ENCODE data around the gene PPP1R1A. TPM values are rescaled to one million over a fixed set of nuclear protein-coding genes. Genes with fewer than 3 reads are reported as not detected.

The PPP1R1A gene
- total and polyA plus RNA-seq, 2 experiments from 2014 or later = 7.6 to 26.9 TPM

DNA sequence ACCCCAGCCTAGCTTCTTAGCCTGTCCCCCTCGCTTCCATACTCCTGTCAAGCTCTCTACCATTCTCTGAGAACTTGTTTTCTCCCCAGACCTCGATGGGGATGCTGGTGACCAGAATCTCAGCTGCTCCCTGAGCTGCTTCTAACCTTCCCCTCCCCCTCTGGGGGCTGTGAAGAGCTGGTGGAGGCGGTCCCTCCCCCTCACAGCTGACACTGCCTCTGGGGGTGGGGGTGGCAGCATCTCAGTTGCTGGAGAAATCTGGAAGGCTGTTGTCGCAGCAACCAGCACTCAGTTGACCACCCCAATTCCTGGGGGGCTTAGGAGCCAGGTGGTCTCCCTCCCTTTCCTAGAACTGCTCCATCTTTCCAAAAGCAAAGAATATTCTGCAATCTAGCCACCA, 4.7 kb downstream of the PPP1R1A start:
- H3K27me3 ChIP-seq (ENCODE audit: insufficient read depth) = peaks cover 22% of the 10 kb centered on the region
- no peak overlapping the region for H3K27ac Mint-ChIP-seq
- H3K4me1 Mint-ChIP-seq = peaks cover 48% of the 10 kb centered on the region

DNA sequence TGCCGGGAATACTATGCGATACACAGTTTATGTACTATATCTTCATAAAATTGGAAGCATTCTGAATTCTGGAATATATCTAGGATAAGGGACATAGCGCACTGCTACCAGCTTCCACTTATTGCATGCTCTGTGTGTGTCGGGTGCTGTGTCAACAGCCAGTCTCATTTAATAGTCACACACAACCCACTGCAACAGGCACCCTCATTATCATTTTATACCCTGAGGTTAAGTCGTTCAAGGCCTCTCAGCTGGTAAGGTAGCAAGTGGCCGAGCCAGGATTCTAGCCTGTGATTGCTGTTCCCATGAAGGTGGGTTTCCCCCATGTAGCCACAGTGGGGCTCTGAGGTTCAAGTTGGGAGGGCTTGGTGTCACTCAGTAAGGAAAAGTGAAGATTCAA, 7.0 kb downstream of the PPP1R1A start:
- no peaks in the 10 kb centered on the region for H3K79me2 ChIP-seq (replicated peaks; ENCODE audit: insufficient read depth)
- H3K4me2 ChIP-seq = no peak overlapping the region
- no peaks in the 10 kb centered on the region for H3K9me3 Mint-ChIP-seq
- H3K4me3 Mint-ChIP-seq = no peak overlapping the region
- H3K27ac ChIP-seq (ENCODE audit: low read depth) = no peak overlapping the region
- no peak overlapping the region for H3K4me3 ChIP-seq
- TF ChIP-seq POLR2AphosphoS5 (IDR thresholded peaks at IDR 0.05; ENCODE audit: low read depth) (no peak), EZH2 (IDR thresholded peaks at IDR 0.05; ENCODE audit: low read depth, unreplicated experiment) (no peak), CREB1 (CRISPR knock-in tag; IDR thresholded peaks at IDR 0.05; ENCODE audit: low read depth) (no peak), ZNF331 (CRISPR knock-in tag; IDR thresholded peaks at IDR 0.05; ENCODE audit: low read depth) (no peak), ZNF114 (CRISPR knock-in tag; IDR thresholded peaks at IDR 0.05) (no peak), JUNB (IDR thresholded peaks at IDR 0.05; ENCODE audit: unreplicated experiment) (no peak), STAT1 (IDR thresholded peaks at IDR 0.05; ENCODE audit: unreplicated experiment) (no peak)
- TF ChIP-seq, protein P1, sequence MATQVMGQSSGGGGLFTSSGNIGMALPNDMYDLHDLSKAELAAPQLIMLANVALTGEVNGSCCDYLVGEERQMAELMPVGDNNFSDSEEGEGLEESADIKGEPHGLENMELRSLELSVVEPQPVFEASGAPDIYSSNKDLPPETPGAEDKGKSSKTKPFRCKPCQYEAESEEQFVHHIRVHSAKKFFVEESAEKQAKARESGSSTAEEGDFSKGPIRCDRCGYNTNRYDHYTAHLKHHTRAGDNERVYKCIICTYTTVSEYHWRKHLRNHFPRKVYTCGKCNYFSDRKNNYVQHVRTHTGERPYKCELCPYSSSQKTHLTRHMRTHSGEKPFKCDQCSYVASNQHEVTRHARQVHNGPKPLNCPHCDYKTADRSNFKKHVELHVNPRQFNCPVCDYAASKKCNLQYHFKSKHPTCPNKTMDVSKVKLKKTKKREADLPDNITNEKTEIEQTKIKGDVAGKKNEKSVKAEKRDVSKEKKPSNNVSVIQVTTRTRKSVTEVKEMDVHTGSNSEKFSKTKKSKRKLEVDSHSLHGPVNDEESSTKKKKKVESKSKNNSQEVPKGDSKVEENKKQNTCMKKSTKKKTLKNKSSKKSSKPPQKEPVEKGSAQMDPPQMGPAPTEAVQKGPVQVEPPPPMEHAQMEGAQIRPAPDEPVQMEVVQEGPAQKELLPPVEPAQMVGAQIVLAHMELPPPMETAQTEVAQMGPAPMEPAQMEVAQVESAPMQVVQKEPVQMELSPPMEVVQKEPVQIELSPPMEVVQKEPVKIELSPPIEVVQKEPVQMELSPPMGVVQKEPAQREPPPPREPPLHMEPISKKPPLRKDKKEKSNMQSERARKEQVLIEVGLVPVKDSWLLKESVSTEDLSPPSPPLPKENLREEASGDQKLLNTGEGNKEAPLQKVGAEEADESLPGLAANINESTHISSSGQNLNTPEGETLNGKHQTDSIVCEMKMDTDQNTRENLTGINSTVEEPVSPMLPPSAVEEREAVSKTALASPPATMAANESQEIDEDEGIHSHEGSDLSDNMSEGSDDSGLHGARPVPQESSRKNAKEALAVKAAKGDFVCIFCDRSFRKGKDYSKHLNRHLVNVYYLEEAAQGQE (IDR thresholded peaks at IDR 0.05; ENCODE audit: unreplicated experiment) = no peak
- H4K20me1 ChIP-seq (replicated peaks; ENCODE audit: insufficient read depth) = no peaks in the 10 kb centered on the region
- no peak for DNase-seq (ENCODE audit: low spot score)
- H3F3A ChIP-seq (replicated peaks; ENCODE audit: low read depth) = no peaks in the 10 kb centered on the region
- H3K4me1 Mint-ChIP-seq = peaks cover 33% of the 10 kb centered on the region
- H3K36me3 Mint-ChIP-seq (ENCODE audit: low read depth) = no peaks in the 10 kb centered on the region; the same call in 2 of the 3 replicates
- H3K27ac Mint-ChIP-seq = no peak overlapping the region
- H3K9me2 ChIP-seq (ENCODE audit: insufficient read depth) = 0 out of 2 replicates have a peak, but pooled peaks cover 2% of the 10 kb centered on the region
- ATAC-seq = no peak
- H3K27me3 Mint-ChIP-seq (ENCODE audit: insufficient read depth, low read depth, poor library complexity) = peaks cover 15% of the 10 kb centered on the region
- no peak overlapping the region for H2AFZ ChIP-seq
- H3K4me1 ChIP-seq (ENCODE audit: insufficient read depth) = peaks cover 9% of the 10 kb centered on the region
- H3K36me3 ChIP-seq (ENCODE audit: insufficient read depth) = no peaks in the 10 kb centered on the region
- peaks cover 1% of the 10 kb centered on the region; the same call in 1 of the 2 replicates for H3K27me3 ChIP-seq (ENCODE audit: insufficient read depth)

More for the DNA sequence above, 4.7 kb downstream of the PPP1R1A start:
- Histone ChIP-seq H3K36me3 (ENCODE audit: insufficient read depth) (no peaks in the 10 kb centered on the region), H3K27ac (ENCODE audit: low read depth) (no peak overlapping the region), H3K4me3 (no peak overlapping the region), H4K20me1 (replicated peaks; ENCODE audit: insufficient read depth) (no peaks in the 10 kb centered on the region), H3K4me1 (ENCODE audit: insufficient read depth) (peaks cover 20% of the 10 kb centered on the region), H3K79me2 (replicated peaks; ENCODE audit: insufficient read depth) (no peaks in the 10 kb centered on the region), H3K9me2 (ENCODE audit: insufficient read depth) (no peaks in the 10 kb centered on the region), H3F3A (replicated peaks; ENCODE audit: low read depth) (no peaks in the 10 kb centered on the region), H3K4me2 (no peak overlapping the region), H2AFZ (no peak overlapping the region)
- DNase-seq (ENCODE audit: low spot score) = no peak
- TF ChIP-seq ZNF114 (CRISPR knock-in tag; IDR thresholded peaks at IDR 0.05) (no peak), POLR2AphosphoS5 (IDR thresholded peaks at IDR 0.05; ENCODE audit: low read depth) (no peak), STAT1 (IDR thresholded peaks at IDR 0.05; ENCODE audit: unreplicated experiment) (no peak), JUNB (IDR thresholded peaks at IDR 0.05; ENCODE audit: unreplicated experiment) (no peak), CREB1 (CRISPR knock-in tag; IDR thresholded peaks at IDR 0.05; ENCODE audit: low read depth) (no peak), EZH2 (IDR thresholded peaks at IDR 0.05; ENCODE audit: low read depth, unreplicated experiment) (no peak)
- TF ChIP-seq, protein P2, sequence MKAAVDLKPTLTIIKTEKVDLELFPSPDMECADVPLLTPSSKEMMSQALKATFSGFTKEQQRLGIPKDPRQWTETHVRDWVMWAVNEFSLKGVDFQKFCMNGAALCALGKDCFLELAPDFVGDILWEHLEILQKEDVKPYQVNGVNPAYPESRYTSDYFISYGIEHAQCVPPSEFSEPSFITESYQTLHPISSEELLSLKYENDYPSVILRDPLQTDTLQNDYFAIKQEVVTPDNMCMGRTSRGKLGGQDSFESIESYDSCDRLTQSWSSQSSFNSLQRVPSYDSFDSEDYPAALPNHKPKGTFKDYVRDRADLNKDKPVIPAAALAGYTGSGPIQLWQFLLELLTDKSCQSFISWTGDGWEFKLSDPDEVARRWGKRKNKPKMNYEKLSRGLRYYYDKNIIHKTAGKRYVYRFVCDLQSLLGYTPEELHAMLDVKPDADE (IDR thresholded peaks at IDR 0.05) = no peak
- no peaks in the 10 kb centered on the region; the same call in 2 of the 3 replicates for H3K36me3 Mint-ChIP-seq (ENCODE audit: low read depth)
- no peak for ATAC-seq
- H3K4me3 Mint-ChIP-seq = no peak overlapping the region
- no peaks in the 10 kb centered on the region for H3K9me3 Mint-ChIP-seq
- peaks cover 22% of the 10 kb centered on the region for H3K27me3 Mint-ChIP-seq (ENCODE audit: insufficient read depth, low read depth, poor library complexity)
